PFSK-1 (cell line): ENCODE results near the gene SUSD2.

ENCODE experiments used
- FOXP2 ChIP-seq: optimal IDR thresholded peaks from 2 replicates; pipeline ENCODE3; 2011; ENCODE audit warnings: borderline replicate concordance, control low read depth, inconsistent platforms; ENCODE audit not compliant: insufficient read depth; ENCODE audit errors: extremely low read length, extremely low read depth
- POLR2AphosphoS5 ChIP-seq: IDR thresholded peaks from 2 replicates; pipeline ENCODE4 v1.6.1; 2012; ENCODE audit warnings: low read depth, mild to moderate bottlenecking, control low read depth, low read length, moderate library complexity
- REST ChIP-seq, 2 experiments: IDR thresholded peaks; 2 replicates each; pipeline versions ENCODE4 v1.6.1 to v1.8.0; 2011 to 2012; ENCODE audit warnings: low read depth in 2 of 2, low read length in 2 of 2, control low read depth in 1 of 2, inconsistent platforms in 1 of 2, mild to moderate bottlenecking in 1 of 2, moderate library complexity in 1 of 2; ENCODE audit not compliant: insufficient read depth in 1 of 2

- TF ChIP-seq POLR2AphosphoS5 (no peak), FOXP2 (no peak), REST (IDR thresholded peaks at IDR 0.05; ENCODE audit: insufficient read depth in 1 of 2, low read depth in 2 of 2, low read length in 2 of 2) (no peak)
Observed at GRCh38 chr22:24209687-24210086, 28.4 kb downstream of the SUSD2 start.
